Endothelial cell of hepatic sinusoid (primary cell): ENCODE measurements around the gene SART3.

Experiments used
- in situ Hi-C: cut with HindIII; loops from 2 replicates; pipeline ENCODE4 v1.10.0; 2017; ENCODE audit warnings: low sequenced_read_pairs

The SART3 gene

GRCh38 chr12:108560752-108561719 lies at the start of gene SART3:
SART3 (minus strand) TSS chr12:108561173; CDS start chr12:108561154, 19 bp downstream.
- in situ Hi-C loops: loop anchor here (5.0 to 25.0 kb wide), 4 partner anchors 61 to 551 kb away; partner anchors contain the start of gene ACACB

- in situ Hi-C loops: no loop called here
These were observed 49.4 kb upstream of the SART3 start for GRCh38 chr12:108610336-108610815.

- in situ Hi-C loops: no loop called here
These were observed 48.8 kb upstream of the SART3 start for GRCh38 chr12:108609537-108610335.

- in situ Hi-C loops: no loop called here
These were observed 47.6 kb upstream of the SART3 start for GRCh38 chr12:108608616-108609015.

GRCh38 chr12:108607981-108608600 lies 47.1 kb upstream of the SART3 start:
- in situ Hi-C loops: no loop called here

GRCh38 chr12:108606492-108606891 lies 45.5 kb upstream of the SART3 start:
- in situ Hi-C loops: no loop called here

- in situ Hi-C loops: no loop called here
These were observed 44.9 kb upstream of the SART3 start for GRCh38 chr12:108605690-108606406.

GRCh38 chr12:108605000-108605689 lies 44.2 kb upstream of the SART3 start:
- in situ Hi-C loops: no loop called here

GRCh38 chr12:108604208-108604941 lies 43.4 kb upstream of the SART3 start:
- in situ Hi-C loops: no loop called here

- in situ Hi-C loops: no loop called here
These were observed 42.8 kb upstream of the SART3 start for GRCh38 chr12:108603743-108604142.

- in situ Hi-C loops: no loop called here
These were observed 42.2 kb upstream of the SART3 start for GRCh38 chr12:108602976-108603704.

- in situ Hi-C loops: no loop called here
These were observed 41.3 kb upstream of the SART3 start for GRCh38 chr12:108602209-108602705.

GRCh38 chr12:108600702-108601007 lies 39.7 kb upstream of the SART3 start:
- in situ Hi-C loops: no loop called here

GRCh38 chr12:108599948-108600701 lies 39.2 kb upstream of the SART3 start:
- in situ Hi-C loops: no loop called here

GRCh38 chr12:108599541-108599940 lies 38.6 kb upstream of the SART3 start:
- in situ Hi-C loops: no loop called here

GRCh38 chr12:108598553-108599250 lies 37.7 kb upstream of the SART3 start:
- in situ Hi-C loops: no loop called here
